ENCODE measurements around the gene C6orf89. TPM values are rescaled to one million over a fixed set of nuclear protein-coding genes. Genes with fewer than 3 reads are reported as not detected.

The C6orf89 gene
- total and polyA plus RNA-seq, 10 donors = 5.7 to 49.8 (median 34.7) TPM

GRCh38 chr6:36840432-36841403 is 45.0 kb upstream of the C6orf89 start:
- intact Hi-C loops (cut with DNase I; ENCODE audit: low total_unique reads) = no loop called here
- H3K4me1 ChIP-seq = peaks cover 12 to 42% (median 21%) of the 10 kb centered on the region in 6 donors
- TF ChIP-seq POLR2A (IDR thresholded peaks at IDR 0.05) = no peak
- no peak for DNase-seq
- peaks cover 0 to 48% (median 27%) of the 10 kb centered on the region in 7 donors for H3K27me3 ChIP-seq (replicated peaks in 1 of 7)
- H3K36me3 ChIP-seq = no peaks in the 10 kb centered on the region
- H3K27ac ChIP-seq = peak overlapping the region in 3 of 8 donors; percentile 11 to 41 (median 22)
- 21 to 26% (median 23%) methylated on average over 27 to 44 of the region's 44 CpGs for WGBS, 5 donors
- peak overlapping the region; percentile 24 to 76 (median 46) for H3K4me3 ChIP-seq
- no peaks in the 10 kb centered on the region for H3K9me3 ChIP-seq

- Histone ChIP-seq H3K9me3 (no peaks in the 10 kb centered on the region), H3K4me3 (no peak overlapping the region), H3K36me3 (no peaks in the 10 kb centered on the region), H3K27ac (no peak overlapping the region), H3K27me3 (replicated peaks in 1 of 7) (peaks cover 0 to 48% (median 27%) of the 10 kb centered on the region in 7 donors), H3K4me1 (peaks cover 12 to 42% (median 21%) of the 10 kb centered on the region in 6 donors)
- intact Hi-C loops (cut with DNase I; ENCODE audit: low total_unique reads) = no loop called here
- WGBS, 5 donors = 81 to 98% (median 86%) methylated on average over 2 of the region's 2 CpGs
- DNase-seq = no peak
- no peak for TF ChIP-seq POLR2AphosphoS5 (IDR thresholded peaks at IDR 0.05)
- no peak for TF ChIP-seq POLR2A (IDR thresholded peaks at IDR 0.05)
- no peak for TF ChIP-seq CTCF (IDR thresholded peaks at IDR 0.05 in 8 of 11, conservative IDR thresholded peaks at IDR 0.05 in 3 of 11)
Observed at GRCh38 chr6:36841756-36842155, 44.0 kb upstream of the C6orf89 start.

- H3K27ac ChIP-seq = no peak overlapping the region
- intact Hi-C loops (cut with DNase I; ENCODE audit: low total_unique reads) = no loop called here
Observed at GRCh38 chr6:36843170-36843569, 42.6 kb upstream of the C6orf89 start.

More at GRCh38 chr6:36843170-36843569, 42.6 kb upstream of the C6orf89 start:
- no peak for TF ChIP-seq CTCF (IDR thresholded peaks at IDR 0.05 in 8 of 11, conservative IDR thresholded peaks at IDR 0.05 in 3 of 11)
- TF ChIP-seq POLR2AphosphoS5 (IDR thresholded peaks at IDR 0.05) = no peak
- TF ChIP-seq POLR2A (IDR thresholded peaks at IDR 0.05) = no peak
- no peaks in the 10 kb centered on the region for H3K36me3 ChIP-seq
- H3K4me1 ChIP-seq = peaks cover 12 to 45% (median 21%) of the 10 kb centered on the region in 6 donors
- peaks cover 0 to 36% (median 27%) of the 10 kb centered on the region in 7 donors for H3K27me3 ChIP-seq (replicated peaks in 1 of 7)
- no peak overlapping the region for H3K4me3 ChIP-seq
- 92 to 98% (median 97%) methylated on average over 4 of the region's 4 CpGs for WGBS, 5 donors
- no peaks in the 10 kb centered on the region for H3K9me3 ChIP-seq
- peak; percentile 20 for DNase-seq
